Measurements from ENCODE around the gene PPP1CB. TPM values are rescaled to one million over a fixed set of nuclear protein-coding genes. Genes with fewer than 3 reads are reported as not detected.

The PPP1CB gene
- total and polyA plus RNA-seq, 10 of the 15 experiments (the other 5 are each of a cell fraction or from before 2014, with no cell fraction given) = 37.5 to 176 (median 84.9) TPM

- TF ChIP-seq ATF2 (IDR thresholded peaks at IDR 0.05; ENCODE audit: low read length) = no peak
- no peak for TF ChIP-seq HDAC2 (IDR thresholded peaks at IDR 0.05)
- TF ChIP-seq ATF3 (IDR thresholded peaks at IDR 0.05; ENCODE audit: borderline replicate concordance, extremely low read depth, low read depth, low read length) = no peak
- no peak for TF ChIP-seq PRDM15 (CRISPR knock-in tag; IDR thresholded peaks at IDR 0.05)
- no peak for TF ChIP-seq GABPA (IDR thresholded peaks at IDR 0.05; ENCODE audit: low read depth)
Measured at GRCh38 chr2:28702878-28703277, 48.8 kb upstream of the PPP1CB start (continued).

- no peak overlapping the region for H3K4me3 ChIP-seq
- BruUV-seq (replicated peaks) = no TSS peak
- ChIA-PET SMC1A (ENCODE audit: uncharacterized antibody, unreplicated experiment) (no interaction called here), POLR2A (no interaction called here), CTCF (interaction anchor here (0.7 kb wide), 1 partner anchor 10 kb away, joined by 3 read pairs; no protein-coding TSS in a partner anchor), RAD21 (ENCODE audit: unreplicated experiment) (no interaction called here)
- intact Hi-C loops (cut with micrococcal nuclease; ENCODE audit: unreplicated experiment) = no loop called here
- TF ChIP-seq NR2C1 (IDR thresholded peaks at IDR 0.05) = no peak
- ATAC-seq (no peak), DNase-seq (ENCODE audit: low read depth, low spot score) (no peak), FAIRE-seq (no peak)
- no peaks in the 10 kb centered on the region for H3K36me3 ChIP-seq (ENCODE audit: control insufficient read depth in 2 of 2, insufficient read depth in 2 of 2, low read length in 1 of 2)
- in situ Hi-C loops (cut with MboI) = no loop called here
- H3K9me3 ChIP-seq (replicated peaks; ENCODE audit: control insufficient read depth, insufficient read depth, low read length) = no peaks in the 10 kb centered on the region; the same call in 2 of the 3 replicates
- no peak overlapping the region for H3K27ac ChIP-seq (ENCODE audit: control insufficient read depth, insufficient read depth)
- no peaks in the 10 kb centered on the region for H3K27me3 ChIP-seq (replicated peaks in 1 of 2; ENCODE audit: control insufficient read depth in 2 of 2, insufficient read depth in 2 of 2, low read length in 1 of 2)
- H3K79me2 ChIP-seq (ENCODE audit: control insufficient read depth, insufficient read depth, low read length) = no peaks in the 10 kb centered on the region
- no peaks in the 10 kb centered on the region for H4K20me1 ChIP-seq (ENCODE audit: control insufficient read depth, insufficient read depth)
- H2AFZ ChIP-seq (ENCODE audit: control insufficient read depth, low read depth, low read length) = no peak overlapping the region
- no peak overlapping the region for H3K4me2 ChIP-seq (ENCODE audit: control insufficient read depth, insufficient read depth)
- no peak overlapping the region for H3K9ac ChIP-seq (ENCODE audit: control insufficient read depth, insufficient read depth, low read length)
- no peaks in the 10 kb centered on the region for H3K4me1 ChIP-seq (ENCODE audit: control insufficient read depth, insufficient read depth, low read length)
- WGBS (ENCODE audit: insufficient coverage, insufficient replicate concordance, low lambda C conversion rate, missing lambda C conversion rate) = 51% methylated on average over 4 of the region's 4 CpGs
Measured at GRCh38 chr2:28704621-28705020, 47.0 kb upstream of the PPP1CB start.

Data from GM12878 (cell line).